A673 (cell line): Measurements from ENCODE around the gene GALNS.

Experiments used
- CTCF ChIP-seq: fragments of 300-800, 200-600 bp; sonication (generic); conservative IDR thresholded peaks from 2 replicates; pipeline ENCODE4 v1.5.1; 2017; ENCODE audit warnings: low read depth, mild to moderate bottlenecking, antibody characterized with exemption, low read length, moderate library complexity, mixed read lengths
- EZH2 ChIP-seq: fragments of 200-600 bp; sonication (generic); IDR thresholded peaks from 2 replicates; pipeline ENCODE4 v1.6.1; 2017; ENCODE audit warnings: borderline replicate concordance, low read depth, mild to moderate bottlenecking, mixed read lengths, antibody characterized with exemption, low read length; ENCODE audit not compliant: poor library complexity, severe bottlenecking

DNA sequence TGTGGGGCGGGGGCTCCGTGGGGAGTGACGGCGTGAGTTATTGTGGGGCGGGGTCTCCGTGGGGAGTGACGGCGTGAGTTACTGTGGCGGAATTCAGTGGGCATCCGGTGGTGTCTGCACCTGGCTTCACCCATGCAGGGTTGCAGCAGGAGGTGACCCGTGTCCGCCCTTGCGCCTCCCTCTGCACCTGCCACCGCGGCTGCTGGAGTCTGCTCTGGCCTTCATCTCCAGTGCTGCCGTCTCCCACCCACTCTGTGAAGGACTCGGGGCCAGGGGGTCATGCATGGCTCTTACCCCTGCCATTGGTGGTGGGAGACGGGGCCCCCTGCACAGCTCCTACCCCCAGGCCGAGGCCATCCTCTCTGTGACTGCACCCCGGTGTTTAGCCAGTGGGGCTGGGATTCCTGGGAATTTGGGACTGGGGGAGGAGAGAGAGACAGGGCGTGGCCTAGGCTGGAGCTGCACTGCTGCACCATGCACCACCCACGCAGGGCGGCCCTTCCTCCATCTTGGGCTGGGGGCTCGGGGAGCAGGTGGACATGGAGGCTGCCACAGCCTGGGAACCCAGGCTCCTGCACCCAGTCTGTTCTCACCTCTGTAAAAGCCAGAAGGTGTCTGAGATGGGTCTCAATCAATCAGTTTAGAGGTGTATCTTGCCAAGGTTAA lies 11.0 kb upstream of the GALNS start:
- TF ChIP-seq CTCF (no peak), EZH2 (no peak)
